AG09309 (cell line): ENCODE results near the gene AMBRA1.

Experiments
- DNase-seq: peaks from one replicate; pipeline ENCODE4 v3.0.0-alpha.2; 2010; ENCODE audit warnings: low read depth
- H3K4me3 ChIP-seq: 2 replicates; pipeline ENCODE4 v1.5.1; 2011; ENCODE audit warnings: mild to moderate bottlenecking, low read depth, low read length, moderate library complexity; ENCODE audit not compliant: control insufficient read depth
- CTCF ChIP-seq: IDR thresholded peaks from 2 replicates; pipeline ENCODE4 v1.5.1; 2011; ENCODE audit warnings: mild to moderate bottlenecking, low read depth, low read length, inconsistent platforms; ENCODE audit not compliant: insufficient read depth, control insufficient read depth; ENCODE audit errors: missing control alignments

The AMBRA1 gene

GRCh38 chr11:46437122-46437689 is 156.6 kb downstream of the AMBRA1 start:
- no peak for TF ChIP-seq CTCF
- no peak for DNase-seq
- H3K4me3 ChIP-seq, result no peak overlapping the region

GRCh38 chr11:46436113-46436512 is 157.7 kb downstream of the AMBRA1 start:
- no peak overlapping the region for H3K4me3 ChIP-seq
- DNase-seq, result no peak
- TF ChIP-seq CTCF, result no peak

- TF ChIP-seq CTCF, result no peak
- no peak overlapping the region for H3K4me3 ChIP-seq
- DNase-seq, result no peak
Observed at GRCh38 chr11:46435679-46436078, 158.1 kb downstream of the AMBRA1 start.

- no peak overlapping the region for H3K4me3 ChIP-seq
- no peak for DNase-seq
- TF ChIP-seq CTCF, result no peak
Observed at GRCh38 chr11:46431211-46431610, 162.6 kb downstream of the AMBRA1 start.

- TF ChIP-seq CTCF, result no peak
Observed at GRCh38 chr11:46429717-46430116, 164.1 kb downstream of the AMBRA1 start.

GRCh38 chr11:46427364-46427763 is 166.5 kb downstream of the AMBRA1 start:
- no peak for TF ChIP-seq CTCF
- no peak overlapping the region for H3K4me3 ChIP-seq
- no peak for DNase-seq

More at GRCh38 chr11:46429717-46430116, 164.1 kb downstream of the AMBRA1 start:
- no peak overlapping the region for H3K4me3 ChIP-seq
- DNase-seq, result no peak
